Measurements from ENCODE around the gene AGBL1.
"Not testable (repeated sequence)": the region's sequence is repeated elsewhere in the genome, so short reads cannot be mapped to it uniquely, and the experiment has no call there.

The AGBL1 gene

DNA sequence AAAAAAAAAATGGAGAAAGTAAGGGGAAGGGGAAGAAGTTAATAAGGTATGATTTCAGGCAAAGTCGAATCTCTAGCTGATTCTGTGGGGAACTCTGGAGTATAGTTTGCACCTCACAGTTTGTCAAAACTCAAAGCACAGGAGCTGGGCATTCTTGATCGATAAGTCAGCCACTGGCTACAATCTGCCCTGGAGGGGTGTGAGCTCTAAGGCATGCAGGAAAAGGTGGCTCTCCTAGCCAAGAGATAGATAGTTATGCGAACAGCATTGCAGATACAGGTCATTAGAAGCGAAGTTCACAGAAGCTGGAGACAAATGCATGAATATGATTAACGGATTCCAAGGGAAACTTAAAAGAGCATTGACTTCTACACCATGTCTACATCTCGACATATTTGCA lies 952.6 kb downstream of the AGBL1 start:
- no peak for DNase-seq

DNA sequence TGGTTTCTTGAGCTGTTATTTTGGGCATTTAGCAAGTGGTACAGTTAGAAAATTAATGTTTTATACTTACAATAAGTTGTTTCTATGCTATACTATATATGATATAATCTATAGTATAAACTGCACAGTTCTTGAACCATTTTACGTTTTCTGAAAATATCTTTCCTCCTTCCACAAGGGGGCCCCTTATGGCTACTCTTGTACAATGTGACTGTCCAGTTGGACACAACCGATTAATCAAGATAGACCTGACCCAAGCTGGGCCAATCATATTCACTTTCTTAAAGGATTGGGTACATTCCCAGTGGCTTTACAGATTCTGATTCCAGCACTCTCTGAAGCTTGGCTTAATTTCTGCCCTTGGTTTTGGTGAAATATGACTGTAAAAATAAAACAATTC lies 953.4 kb downstream of the AGBL1 start:
- no peak for DNase-seq

DNA sequence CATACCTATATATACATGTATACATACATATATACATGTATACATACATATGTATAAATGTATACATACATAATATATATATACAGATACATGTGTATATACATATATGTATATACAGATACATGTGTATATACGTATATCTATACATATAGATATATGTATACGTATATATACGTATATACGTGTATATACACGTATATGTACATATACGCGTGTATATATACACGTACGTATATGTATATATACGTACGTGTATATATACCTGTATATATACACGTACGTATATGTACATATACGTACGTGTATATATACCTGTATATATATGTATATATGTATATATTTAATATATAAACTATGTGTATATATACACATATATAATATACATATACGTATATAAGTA lies 955.2 kb downstream of the AGBL1 start:
- no peak for DNase-seq

DNA sequence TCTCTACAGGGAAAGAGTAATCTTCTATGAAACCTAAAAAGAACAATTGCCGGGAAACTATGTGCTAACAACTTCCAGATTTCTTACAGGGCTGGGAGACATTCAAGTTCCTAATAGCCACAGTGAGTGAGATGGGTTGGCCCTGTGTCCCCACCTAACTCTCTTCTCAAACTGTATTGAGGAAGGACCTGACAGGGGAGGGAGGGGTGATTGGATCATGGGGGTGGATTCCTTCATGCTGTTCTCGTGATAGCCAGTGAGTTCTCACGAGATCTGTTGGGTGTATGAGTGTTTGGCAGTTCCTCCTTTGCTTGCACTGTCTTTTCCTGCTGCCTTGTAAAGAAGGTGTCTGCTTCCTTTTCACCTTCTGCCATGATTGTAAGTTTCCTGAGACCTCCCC lies 958.7 kb downstream of the AGBL1 start:
- no peak for DNase-seq

DNA sequence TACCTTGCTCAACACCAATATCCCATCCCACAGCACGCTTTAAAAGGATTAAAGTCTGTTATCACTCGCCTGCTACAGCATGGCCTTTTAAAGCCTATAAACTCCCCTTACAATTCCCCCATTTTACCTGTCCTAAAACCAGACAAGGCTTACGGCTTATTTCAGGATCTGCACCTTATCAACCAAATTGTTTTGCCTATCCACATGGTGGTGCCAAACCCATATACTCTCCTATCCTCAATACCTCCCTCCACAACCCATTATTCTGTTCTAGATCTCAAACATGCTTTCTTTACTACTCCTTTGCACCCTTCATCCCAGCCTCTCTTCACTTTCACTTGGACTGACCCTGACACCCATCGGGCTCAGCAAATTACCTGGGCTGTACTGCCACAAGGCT lies 962.9 kb downstream of the AGBL1 start:
- DNase-seq: not testable (repeated sequence)

DNA sequence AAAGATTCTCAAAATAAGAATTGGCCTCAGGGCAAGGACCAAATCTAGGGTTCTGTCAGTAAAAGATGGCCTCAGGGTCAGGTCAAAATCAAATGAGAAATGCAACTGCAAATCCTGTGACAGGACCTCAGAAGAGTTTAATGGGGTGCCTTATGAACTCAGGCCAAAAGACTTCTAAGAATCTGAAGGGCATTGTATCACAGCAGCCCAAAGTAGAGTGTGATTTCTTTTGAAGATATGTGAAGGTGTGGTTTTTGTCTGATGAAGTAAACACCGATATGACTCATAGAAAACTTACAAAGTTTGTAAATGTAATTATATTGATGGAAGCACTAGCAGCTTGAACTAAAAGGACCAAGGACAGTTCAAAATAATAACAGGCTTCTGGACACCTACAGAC lies 966.1 kb downstream of the AGBL1 start:
- DNase-seq: no peak

DNA sequence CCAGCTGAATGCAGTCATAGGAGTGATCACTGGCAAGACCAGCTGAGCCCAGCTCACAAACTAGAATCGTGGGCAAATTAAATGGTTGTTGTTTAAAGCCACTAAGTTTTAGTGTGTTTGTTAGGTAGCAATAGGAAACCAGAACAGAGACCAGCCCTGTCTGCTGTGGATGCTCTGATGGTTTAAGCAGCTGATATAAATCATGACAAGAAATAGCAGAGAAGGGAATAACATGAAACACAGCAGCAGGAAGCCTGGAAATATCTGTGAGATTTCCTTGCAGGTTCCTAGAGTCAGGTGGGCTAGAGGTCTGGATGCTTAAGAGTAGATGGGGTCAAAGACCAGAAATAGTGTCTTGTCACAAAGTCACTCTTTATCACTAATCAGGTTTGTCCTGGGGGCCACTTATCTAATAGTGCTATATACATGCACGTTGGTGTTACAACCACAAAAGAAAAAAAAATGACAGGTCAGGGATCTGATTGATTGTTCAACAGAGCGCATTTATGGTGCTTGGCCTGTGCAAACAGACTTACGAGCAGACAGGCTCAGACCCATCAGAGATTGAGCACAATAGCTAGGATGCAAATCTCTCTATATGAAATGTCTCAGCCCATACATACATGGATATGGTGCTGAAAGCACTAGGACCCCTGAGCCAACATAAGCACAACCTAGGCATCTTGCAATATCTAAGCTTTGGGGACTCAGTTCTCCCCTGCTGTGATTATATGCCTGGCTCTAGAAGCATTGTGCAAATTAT lies 967.7 kb downstream of the AGBL1 start:
- DNase-seq: no peak
